Transverse colon (tissue), 4 donors: ENCODE results near the gene SLC35F2. TPM values are rescaled to one million over a fixed set of nuclear protein-coding genes. Genes with fewer than 3 reads are reported as not detected.
A peak's percentile ranks its signal among the peaks of the same experiment; 100 is the strongest.
"Not testable (repeated sequence)": the region's sequence is repeated elsewhere in the genome, so short reads cannot be mapped to it uniquely, and the experiment has no call there.

Experiments
- DNase-seq: peaks from one replicate; pipeline ENCODE4 v3.0.0-alpha.2; 2019
- H3K27ac ChIP-seq, 4 donors: fragments of 200-600 bp; sonication (generic); 2 replicates each; pipeline ENCODE4 v1.5.1; 2016 to 2018; ENCODE audit warnings: inconsistent platforms in 4 of 4
- H3K27me3 ChIP-seq: fragments of 200-600 bp; sonication (generic); 2 replicates; pipeline ENCODE4 v1.5.1; 2017; ENCODE audit warnings: inconsistent platforms
- H3K36me3 ChIP-seq, 4 donors: fragments of 200-600 bp; sonication (generic); 2 replicates each; pipeline ENCODE4 v1.5.1; 2017 to 2019; ENCODE audit warnings: inconsistent platforms in 4 of 4
- H3K4me1 ChIP-seq, 4 donors: fragments of 200-600 bp; sonication (generic); 2 replicates each; pipeline ENCODE4 v1.5.1; 2017 to 2020; ENCODE audit warnings: inconsistent platforms in 4 of 4
- H3K4me3 ChIP-seq, 4 donors: fragments of 200-600 bp; sonication (generic); 1 replicate in 1 of 4; 2 replicates in 3 of 4; pipeline versions ENCODE4 v1.5.1 to v1.6.1; 2017 to 2019; ENCODE audit warnings: inconsistent platforms in 4 of 4
- H3K9me3 ChIP-seq, 2 donors: fragments of 200-600 bp; sonication (generic); 2 replicates each; pipeline ENCODE4 v1.5.1; 2017 to 2019; ENCODE audit warnings: inconsistent platforms in 2 of 2
- CTCF ChIP-seq, 5 experiments: fragments of 200-600 bp in 3 of 5; fragments of 450-650 bp in 2 of 5; sonication (generic) in 3 of 5; IDR thresholded peaks; 1 replicate in 2 of 5; 2 replicates in 3 of 5; pipeline ENCODE4 v1.5.1; 2016 to 2017; ENCODE audit warnings: antibody characterized with exemption in 5 of 5, inconsistent platforms in 3 of 5, mild to moderate bottlenecking in 2 of 5, moderate library complexity in 1 of 5
- EP300 ChIP-seq: sonication (generic); formaldehyde crosslinking; IDR thresholded peaks from one replicate; pipeline ENCODE4 v1.6.1; 2017; ENCODE audit warnings: antibody characterized with exemption, low read depth
- POLR2A ChIP-seq: fragments of 450-650 bp; IDR thresholded peaks from one replicate; pipeline ENCODE4 v1.6.1; 2016; ENCODE audit warnings: antibody characterized with exemption, mild to moderate bottlenecking, moderate library complexity
- POLR2AphosphoS5 ChIP-seq, 3 donors: sonication (generic); formaldehyde crosslinking; IDR thresholded peaks; one replicate each; pipeline ENCODE4 v1.6.1; 2016; ENCODE audit warnings: antibody characterized with exemption in 3 of 3
- WGBS, 2 donors: methylation state at CpG; one replicate each; pipeline ENCODE4 v1.1.5; 2018; ENCODE audit warnings: low coverage in 1 of 2; 5-methylcytosine and 5-hydroxymethylcytosine counted together
- in situ Hi-C, 4 donors: fragments of 200-750 bp; cut with MboI; loops; one replicate each; pipeline versions ENCODE4 v1.15.0 to v1.15.1; 2017; ENCODE audit warnings: low sequenced_read_pairs in 3 of 4, low pct_ligation_motif_present in 1 of 4, low pct_unique_long_range_greater_than_20kb in 1 of 4
- intact Hi-C: fragments of 100-400 bp; cut with DNase I; formaldehyde crosslinking; loops from one replicate; pipeline ENCODE4 v1.15.1; 2023; ENCODE audit warnings: low total_unique reads
- total RNA-seq, 4 donors: library from RNA; depleted of rRNA; stranded (reverse); fragments of >200 nt; gene quantifications; one replicate each; pipeline ENCODE4 v1.1.0, GENCODE V29; 2016

Gene SLC35F2
- total RNA-seq, 4 donors from 2014 or later: 2.2 to 29.2 (median 18.8) TPM

GRCh38 chr11:107882095-107882820, 23.7 kb upstream of the SLC35F2 start:
- intact Hi-C loops (no loop called here), in situ Hi-C loops (no loop called here)
- H3K4me3 ChIP-seq: no peak overlapping the region
- no peaks in the 10 kb centered on the region for H3K27me3 ChIP-seq
- WGBS, 2 donors: 98 to 100% methylated on average over 2 to 3 of the region's 3 CpGs
- no peak for DNase-seq
- no peaks in the 10 kb centered on the region for H3K9me3 ChIP-seq
- TF ChIP-seq POLR2AphosphoS5 (IDR thresholded peaks at IDR 0.05): no peak
- no peak for TF ChIP-seq EP300
- no peak for TF ChIP-seq POLR2A
- no peak for TF ChIP-seq CTCF (IDR thresholded peaks at IDR 0.05)
- no peaks in the 10 kb centered on the region for H3K4me1 ChIP-seq
- no peak overlapping the region for H3K27ac ChIP-seq
- no peaks in the 10 kb centered on the region for H3K36me3 ChIP-seq

- DNase-seq, H3K27ac ChIP-seq, intact Hi-C loops, H3K36me3 ChIP-seq, H3K9me3 ChIP-seq, in situ Hi-C loops, H3K4me3 ChIP-seq, H3K4me1 ChIP-seq, H3K27me3 ChIP-seq: not testable (repeated sequence)
- WGBS, 2 donors: 92% methylated on average over 9 of the region's 9 CpGs; no CpG with 5 or more reads in 1 of the 2 donors
Measured at GRCh38 chr11:107881471-107881870, 22.9 kb upstream of the SLC35F2 start.

GRCh38 chr11:107876141-107876540, 17.6 kb upstream of the SLC35F2 start:
- DNase-seq: no peak
- in situ Hi-C loops: no loop called here
- intact Hi-C loops: no loop called here
- Histone ChIP-seq H3K9me3 (no peaks in the 10 kb centered on the region), H3K4me3 (no peak overlapping the region), H3K27ac (no peak overlapping the region), H3K4me1 (no peaks in the 10 kb centered on the region), H3K36me3 (no peaks in the 10 kb centered on the region), H3K27me3 (no peaks in the 10 kb centered on the region)
- TF ChIP-seq EP300 (no peak), POLR2A (no peak), POLR2AphosphoS5 (IDR thresholded peaks at IDR 0.05) (no peak), CTCF (IDR thresholded peaks at IDR 0.05) (no peak)
- WGBS, 2 donors: 66 to 71% methylated on average over 1 to 2 of the region's 2 CpGs

- DNase-seq: no peak
- H3K4me1 ChIP-seq: peaks cover 0 to 5% (median 0%) of the 10 kb centered on the region in 4 donors
- in situ Hi-C loops: no loop called here
- no peaks in the 10 kb centered on the region for H3K27me3 ChIP-seq
- H3K27ac ChIP-seq: no peak overlapping the region
- TF ChIP-seq POLR2A (no peak), EP300 (no peak), POLR2AphosphoS5 (IDR thresholded peaks at IDR 0.05) (no peak), CTCF (IDR thresholded peaks at IDR 0.05) (no peak)
- intact Hi-C loops: no loop called here
- 28 to 50% methylated on average over 3 to 4 of the region's 4 CpGs for WGBS, 2 donors
- no peaks in the 10 kb centered on the region for H3K9me3 ChIP-seq
- no peak overlapping the region for H3K4me3 ChIP-seq
- H3K36me3 ChIP-seq: no peaks in the 10 kb centered on the region
Measured at GRCh38 chr11:107864591-107864990, 6.0 kb upstream of the SLC35F2 start.

- peaks cover 0 to 26% (median 0%) of the 10 kb centered on the region in 4 donors for H3K4me1 ChIP-seq
- no peaks in the 10 kb centered on the region for H3K36me3 ChIP-seq
- TF ChIP-seq POLR2AphosphoS5 (IDR thresholded peaks at IDR 0.05) (no peak), POLR2A (no peak), EP300 (no peak), CTCF (IDR thresholded peaks at IDR 0.05) (no peak)
- H3K27ac ChIP-seq: no peak overlapping the region
- no peaks in the 10 kb centered on the region for H3K9me3 ChIP-seq
- in situ Hi-C loops (no loop called here), intact Hi-C loops (no loop called here)
- H3K4me3 ChIP-seq: no peak overlapping the region
- 63 to 75% methylated on average over 2 of the region's 2 CpGs for WGBS, 2 donors
- DNase-seq: no peak
- H3K27me3 ChIP-seq: no peaks in the 10 kb centered on the region
Measured at GRCh38 chr11:107860688-107861087, 2.1 kb upstream of the SLC35F2 start.

GRCh38 chr11:107860240-107860620, 1.6 kb upstream of the SLC35F2 start:
- H3K27me3 ChIP-seq, H3K9me3 ChIP-seq, in situ Hi-C loops, H3K4me3 ChIP-seq, intact Hi-C loops, H3K36me3 ChIP-seq: not testable (repeated sequence)
- 82% methylated on average over 7 to 15 of the region's 15 CpGs for WGBS, 2 donors
- Histone ChIP-seq H3K27ac (peak overlapping the region in 3 of 4 donors; percentile 85 to 89 (median 87)), H3K4me1 (peaks cover 0 to 26% (median 0%) of the 10 kb centered on the region in 4 donors)
- peak; percentile 21 for DNase-seq
